Upper lobe of left lung (tissue), 6 donors: Measurements from ENCODE around the gene GPR183. TPM values are rescaled to one million over a fixed set of nuclear protein-coding genes. Genes with fewer than 3 reads are reported as not detected.

Source experiments
- ATAC-seq, 2 donors: fragments of 200-7000 bp; cut with Tn5 transposase; one replicate each; pipeline ENCODE4 v1.9.1; 2022; ENCODE audit warnings: mild to moderate bottlenecking in 2 of 2, moderate library complexity in 2 of 2; ENCODE audit not compliant: low FRiP score in 2 of 2
- DNase-seq, 2 donors: peaks; one replicate each; pipeline ENCODE4 v3.0.0-alpha.2; 2019 to 2020
- H3K27ac ChIP-seq, 4 donors: fragments of 200-600 bp; sonication (generic); one replicate each; pipeline ENCODE4 v1.5.1; 2016 to 2019
- H3K27me3 ChIP-seq, 4 donors: fragments of 200-600 bp; sonication (generic); one replicate each; pipeline ENCODE4 v1.5.1; 2017 to 2019
- H3K36me3 ChIP-seq, 4 donors: fragments of 200-600 bp; sonication (generic); one replicate each; pipeline ENCODE4 v1.5.1; 2016 to 2019
- H3K4me1 ChIP-seq, 4 donors: fragments of 200-600 bp; sonication (generic); one replicate each; pipeline ENCODE4 v1.5.1; 2018 to 2019
- H3K4me3 ChIP-seq, 4 donors: fragments of 200-600 bp; sonication (generic); one replicate each; pipeline ENCODE4 v1.5.1; 2017 to 2019; ENCODE audit warnings: mild to moderate bottlenecking in 2 of 4, moderate library complexity in 1 of 4
- H3K9me3 ChIP-seq, 4 donors: fragments of 200-600 bp; sonication (generic); one replicate each; pipeline ENCODE4 v1.5.1; 2018 to 2019
- CTCF ChIP-seq, 6 experiments: fragments of 450-650 bp in 4 of 6; fragments of 200-600 bp in 2 of 6; sonication (generic) in 2 of 6; IDR thresholded peaks; one replicate each; pipeline ENCODE4 v1.5.1; 2016 to 2019; ENCODE audit warnings: antibody characterized with exemption in 6 of 6
- EP300 ChIP-seq, 4 donors: sonication (generic); formaldehyde crosslinking; IDR thresholded peaks; one replicate each; pipeline ENCODE4 v1.5.1; 2017; ENCODE audit warnings: antibody characterized with exemption in 4 of 4, control low read depth in 2 of 4
- POLR2A ChIP-seq, 4 donors: fragments of 450-650 bp; IDR thresholded peaks; one replicate each; pipeline ENCODE4 v1.5.1; 2016 to 2017; ENCODE audit warnings: antibody characterized with exemption in 4 of 4, mild to moderate bottlenecking in 2 of 4
- POLR2AphosphoS5 ChIP-seq, 2 donors: sonication (generic); formaldehyde crosslinking; IDR thresholded peaks; one replicate each; pipeline ENCODE4 v1.5.1; 2017; ENCODE audit warnings: antibody characterized with exemption in 2 of 2
- WGBS, 2 donors: methylation state at CpG; one replicate each; pipeline ENCODE4 v1.1.5; 2017 to 2018; 5-methylcytosine and 5-hydroxymethylcytosine counted together
- total RNA-seq, 6 donors: library from RNA; depleted of rRNA in 4 of 6; stranded (reverse); fragments of >200 nt in 4 of 6; gene quantifications; one replicate each; pipeline versions ENCODE4 v1.1.0 to v1.2.1, GENCODE V29; 2016 to 2021
- donor health status: DM: no; HTN: no; CAD: no; lungs with moderate emphysema.
- donor health status: DM: no; HTN: yes; CAD: no; lungs with severe emphysema.

GPR183 gene
- total RNA-seq, 6 donors from 2014 or later = 2.6 to 13.5 (median 10.0) TPM

- 96% methylated on average over 3 of the region's 3 CpGs for WGBS, 2 donors
- H3K4me3 ChIP-seq = no peak overlapping the region
- no peak overlapping the region for H3K27ac ChIP-seq
- TF ChIP-seq CTCF (IDR thresholded peaks at IDR 0.05) (no peak), EP300 (IDR thresholded peaks at IDR 0.05) (no peak), POLR2A (IDR thresholded peaks at IDR 0.05) (no peak), POLR2AphosphoS5 (IDR thresholded peaks at IDR 0.05) (no peak)
- ATAC-seq (no peak), DNase-seq (no peak)
- no peaks in the 10 kb centered on the region for H3K27me3 ChIP-seq
- peaks cover 0 to 4% (median 3%) of the 10 kb centered on the region in 4 donors for H3K36me3 ChIP-seq
- peaks cover 0 to 5% (median 4%) of the 10 kb centered on the region in 4 donors for H3K9me3 ChIP-seq
- peaks cover 0 to 4% (median 4%) of the 10 kb centered on the region in 4 donors for H3K4me1 ChIP-seq
These were observed 38.4 kb downstream of the GPR183 start for GRCh38 chr13:99268822-99269221.

GRCh38 chr13:99267927-99268326, 39.3 kb downstream of the GPR183 start:
- peaks cover 0 to 4% (median 3%) of the 10 kb centered on the region in 4 donors for H3K36me3 ChIP-seq
- H3K27ac ChIP-seq = no peak overlapping the region
- 100% methylated on average over 4 of the region's 4 CpGs; no CpG with 5 or more reads in 1 of the 2 donors for WGBS, 2 donors
- peaks cover 0 to 4% (median 4%) of the 10 kb centered on the region in 4 donors for H3K4me1 ChIP-seq
- no peak for DNase-seq
- peaks cover 0 to 5% (median 4%) of the 10 kb centered on the region in 4 donors for H3K9me3 ChIP-seq
- ATAC-seq = no peak
- TF ChIP-seq EP300 (IDR thresholded peaks at IDR 0.05) = no peak
- no peak for TF ChIP-seq CTCF (IDR thresholded peaks at IDR 0.05)
- no peak for TF ChIP-seq POLR2A (IDR thresholded peaks at IDR 0.05)
- TF ChIP-seq POLR2AphosphoS5 (IDR thresholded peaks at IDR 0.05) = no peak
- no peak overlapping the region for H3K4me3 ChIP-seq
- H3K27me3 ChIP-seq = no peaks in the 10 kb centered on the region

- Histone ChIP-seq H3K4me1 (peaks cover 0 to 4% (median 4%) of the 10 kb centered on the region in 4 donors), H3K27me3 (no peaks in the 10 kb centered on the region), H3K27ac (no peak overlapping the region), H3K4me3 (no peak overlapping the region), H3K9me3 (no peaks in the 10 kb centered on the region), H3K36me3 (peaks cover 0 to 4% (median 3%) of the 10 kb centered on the region in 4 donors)
- TF ChIP-seq CTCF (IDR thresholded peaks at IDR 0.05) = no peak
- no peak for TF ChIP-seq EP300 (IDR thresholded peaks at IDR 0.05)
- no peak for TF ChIP-seq POLR2A (IDR thresholded peaks at IDR 0.05)
- TF ChIP-seq POLR2AphosphoS5 (IDR thresholded peaks at IDR 0.05) = no peak
- DNase-seq (no peak), ATAC-seq (no peak)
- WGBS, 2 donors = 87 to 95% methylated on average over 6 of the region's 6 CpGs
These were observed 40.4 kb downstream of the GPR183 start for GRCh38 chr13:99266827-99267226.

GRCh38 chr13:99265821-99266426, 41.3 kb downstream of the GPR183 start:
- H3K36me3 ChIP-seq = peaks cover 0 to 4% (median 3%) of the 10 kb centered on the region in 4 donors
- no peak overlapping the region for H3K27ac ChIP-seq
- H3K27me3 ChIP-seq = no peaks in the 10 kb centered on the region
- TF ChIP-seq CTCF (IDR thresholded peaks at IDR 0.05) (peak in 5 of 6 experiments; percentile 47 to 65 (median 61)), EP300 (IDR thresholded peaks at IDR 0.05) (no peak), POLR2AphosphoS5 (IDR thresholded peaks at IDR 0.05) (no peak)
- DNase-seq = no peak
- H3K4me1 ChIP-seq = peaks cover 0 to 4% (median 4%) of the 10 kb centered on the region in 4 donors
- peak in 1 of 2 donors; percentile 68 for ATAC-seq
- no peak overlapping the region for H3K4me3 ChIP-seq
- 28 to 42% methylated on average over 3 of the region's 3 CpGs for WGBS, 2 donors
- H3K9me3 ChIP-seq = no peaks in the 10 kb centered on the region
